Uterus (tissue), 2 donors: ENCODE measurements around the gene TFF3.

Experiments
- POLR2A ChIP-seq, 2 donors: fragments of 450-650 bp; IDR thresholded peaks; one replicate each; pipeline ENCODE4 v1.6.1; 2016; ENCODE audit warnings: antibody characterized with exemption in 2 of 2, mild to moderate bottlenecking in 1 of 2, moderate library complexity in 1 of 2
- TF ChIP-seq, protein P1 (sequence below), 4 experiments: fragments of 200-600 bp in 2 of 4; fragments of 450-650 bp in 2 of 4; sonication (generic) in 2 of 4; IDR thresholded peaks; one replicate each; pipeline ENCODE4 v1.5.1; 2016 to 2019; ENCODE audit warnings: antibody characterized with exemption in 4 of 4, mild to moderate bottlenecking in 2 of 4, moderate library complexity in 1 of 4

DNA sequence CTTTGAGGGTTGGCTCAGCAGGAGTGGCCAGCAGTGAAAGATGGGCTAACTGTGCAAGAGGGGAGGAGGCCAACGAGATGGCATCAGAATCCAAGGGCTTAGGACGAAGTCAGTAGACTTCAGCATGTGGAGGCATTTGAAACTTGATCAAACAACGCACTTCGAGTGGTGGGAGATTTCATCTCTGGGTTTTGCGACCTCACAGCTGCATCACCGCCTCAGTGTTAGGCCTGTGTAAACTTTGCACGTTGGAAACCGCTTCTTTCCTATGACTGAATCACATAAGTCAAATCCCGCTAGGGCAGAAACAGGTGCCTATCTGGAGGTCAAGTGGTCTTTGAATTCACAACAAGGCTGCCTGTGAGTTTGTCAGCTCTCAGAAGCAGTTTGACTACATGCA lies 17.8 kb downstream of the TFF3 start:
- TF ChIP-seq POLR2A (IDR thresholded peaks at IDR 0.05): no peak
- TF ChIP-seq, protein P1, sequence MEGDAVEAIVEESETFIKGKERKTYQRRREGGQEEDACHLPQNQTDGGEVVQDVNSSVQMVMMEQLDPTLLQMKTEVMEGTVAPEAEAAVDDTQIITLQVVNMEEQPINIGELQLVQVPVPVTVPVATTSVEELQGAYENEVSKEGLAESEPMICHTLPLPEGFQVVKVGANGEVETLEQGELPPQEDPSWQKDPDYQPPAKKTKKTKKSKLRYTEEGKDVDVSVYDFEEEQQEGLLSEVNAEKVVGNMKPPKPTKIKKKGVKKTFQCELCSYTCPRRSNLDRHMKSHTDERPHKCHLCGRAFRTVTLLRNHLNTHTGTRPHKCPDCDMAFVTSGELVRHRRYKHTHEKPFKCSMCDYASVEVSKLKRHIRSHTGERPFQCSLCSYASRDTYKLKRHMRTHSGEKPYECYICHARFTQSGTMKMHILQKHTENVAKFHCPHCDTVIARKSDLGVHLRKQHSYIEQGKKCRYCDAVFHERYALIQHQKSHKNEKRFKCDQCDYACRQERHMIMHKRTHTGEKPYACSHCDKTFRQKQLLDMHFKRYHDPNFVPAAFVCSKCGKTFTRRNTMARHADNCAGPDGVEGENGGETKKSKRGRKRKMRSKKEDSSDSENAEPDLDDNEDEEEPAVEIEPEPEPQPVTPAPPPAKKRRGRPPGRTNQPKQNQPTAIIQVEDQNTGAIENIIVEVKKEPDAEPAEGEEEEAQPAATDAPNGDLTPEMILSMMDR (IDR thresholded peaks at IDR 0.05): no peak
